NCI-H2107 (cell line): Measurements from ENCODE around the gene NKIRAS2.
"Not testable (repeated sequence)": the region's sequence is repeated elsewhere in the genome, so short reads cannot be mapped to it uniquely, and the experiment has no call there.

Experiments
- DNase-seq: peaks from one replicate; lab custom pipeline; 2025; lab: John Stamatoyannopoulos, UW

NKIRAS2 gene

DNA sequence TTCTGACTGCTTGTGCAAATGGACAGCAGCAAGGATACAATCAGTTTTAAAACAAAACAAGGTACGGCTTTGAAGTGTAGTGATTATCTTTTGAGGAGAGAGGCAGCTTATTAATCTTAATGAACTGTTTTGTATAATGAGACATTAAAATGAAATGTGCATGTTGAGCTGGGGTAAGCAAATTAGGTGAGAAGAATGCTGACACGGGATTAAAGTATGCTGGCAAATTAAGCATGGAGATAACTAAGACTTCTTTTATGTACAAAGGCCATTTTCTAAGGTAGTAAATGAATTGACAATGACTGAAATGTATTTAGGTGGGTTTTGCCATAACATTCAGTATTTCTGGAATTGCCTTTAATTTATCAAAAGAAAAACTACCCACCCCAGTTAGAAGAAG lies 21.4 kb upstream of the NKIRAS2 start:
- no peak for DNase-seq

DNA sequence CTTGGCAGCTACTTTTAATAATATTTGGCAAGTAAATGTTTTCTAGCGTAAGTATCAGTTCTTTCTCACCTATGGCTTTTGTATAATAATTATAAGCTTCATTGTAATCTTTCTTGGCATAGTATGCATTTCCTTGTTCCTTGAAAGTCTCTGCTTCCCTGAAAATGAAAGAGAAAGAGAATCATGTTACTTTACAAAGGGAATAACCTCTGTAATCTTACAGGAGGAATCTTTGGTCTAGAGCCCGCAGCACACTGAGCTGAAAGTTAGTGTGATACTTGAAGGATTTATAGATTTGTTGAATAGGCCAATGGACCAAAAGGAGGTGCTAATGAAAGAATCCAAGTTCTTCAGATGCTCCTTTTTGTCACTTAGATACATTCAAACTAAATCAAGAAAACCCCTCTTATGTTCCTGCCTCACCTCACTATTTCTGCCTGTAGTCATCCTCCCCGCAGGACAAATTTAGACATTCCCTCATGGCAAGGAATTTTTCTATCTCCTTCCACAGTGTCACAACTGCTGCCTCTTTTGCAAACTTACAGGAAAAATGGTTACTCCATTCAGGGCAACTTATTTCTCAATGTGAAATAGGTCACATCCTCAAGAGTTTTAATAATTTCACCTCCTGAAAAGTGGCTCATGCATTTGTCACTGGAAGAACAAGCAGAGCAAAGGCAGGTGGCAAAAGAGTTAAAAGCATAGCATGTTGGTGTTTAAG lies 19.3 kb upstream of the NKIRAS2 start:
- no peak for DNase-seq

GRCh38 chr17:42001729-42002128 lies 18.2 kb upstream of the NKIRAS2 start:
- no peak for DNase-seq

DNA sequence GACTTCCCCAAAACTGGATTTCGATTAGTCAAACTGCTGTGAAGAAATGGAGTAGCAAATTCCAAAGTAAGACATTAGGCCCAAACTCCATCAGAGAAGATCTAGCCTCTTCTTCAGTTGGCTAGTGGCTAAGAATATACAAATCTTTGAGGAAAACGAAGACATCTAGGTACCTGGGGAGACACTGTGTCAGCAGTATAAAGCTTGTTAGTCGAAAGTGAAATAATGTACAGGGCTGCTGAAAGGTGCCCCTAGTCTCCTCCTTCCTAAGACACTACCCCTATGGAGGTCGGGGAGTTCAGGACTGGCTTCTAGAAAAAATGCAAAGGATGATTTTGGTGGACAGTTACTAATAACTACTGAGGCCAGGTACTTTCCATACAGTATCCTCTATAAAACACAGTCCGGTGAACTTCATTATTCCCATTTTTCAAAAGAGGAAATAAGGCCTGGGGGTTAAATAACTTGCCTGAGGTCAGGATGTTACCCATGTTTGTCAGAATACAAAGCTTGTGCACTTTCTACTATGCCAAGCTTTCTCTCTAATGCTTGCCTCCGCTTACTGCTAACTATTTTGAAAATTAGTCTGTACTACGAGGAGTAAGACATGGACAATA lies 17.6 kb upstream of the NKIRAS2 start:
- DNase-seq, result no peak

GRCh38 chr17:42002792-42003301 lies 17.0 kb upstream of the NKIRAS2 start:
- no peak for DNase-seq

DNA sequence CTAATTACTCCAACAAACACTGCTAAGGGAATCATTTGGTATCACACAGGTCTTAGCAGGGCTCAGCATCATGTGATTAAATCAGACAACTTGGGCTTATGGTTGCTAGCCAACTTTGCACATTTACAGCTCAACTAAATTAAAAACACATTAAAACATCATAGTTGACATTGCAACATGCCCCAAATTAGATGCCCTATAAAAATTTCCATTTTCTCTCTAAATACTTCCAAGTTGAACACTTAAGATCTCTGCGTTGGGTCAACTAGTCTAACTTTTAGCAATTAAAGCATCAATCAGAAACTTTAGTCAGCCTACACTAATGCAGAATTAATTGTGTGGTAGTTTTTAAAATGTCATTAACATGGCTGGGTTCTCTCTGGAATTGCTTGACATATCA lies 14.7 kb upstream of the NKIRAS2 start:
- DNase-seq, result no peak

- DNase-seq, result no peak
These were observed 10.7 kb upstream of the NKIRAS2 start for GRCh38 chr17:42009170-42009569.

GRCh38 chr17:42010266-42010680 lies 9.6 kb upstream of the NKIRAS2 start:
- not testable (repeated sequence) for DNase-seq

GRCh38 chr17:42010898-42011516 lies 8.9 kb upstream of the NKIRAS2 start:
- DNase-seq, result no peak

GRCh38 chr17:42012363-42012762 lies 7.5 kb upstream of the NKIRAS2 start:
- DNase-seq, result not testable (repeated sequence)

DNA sequence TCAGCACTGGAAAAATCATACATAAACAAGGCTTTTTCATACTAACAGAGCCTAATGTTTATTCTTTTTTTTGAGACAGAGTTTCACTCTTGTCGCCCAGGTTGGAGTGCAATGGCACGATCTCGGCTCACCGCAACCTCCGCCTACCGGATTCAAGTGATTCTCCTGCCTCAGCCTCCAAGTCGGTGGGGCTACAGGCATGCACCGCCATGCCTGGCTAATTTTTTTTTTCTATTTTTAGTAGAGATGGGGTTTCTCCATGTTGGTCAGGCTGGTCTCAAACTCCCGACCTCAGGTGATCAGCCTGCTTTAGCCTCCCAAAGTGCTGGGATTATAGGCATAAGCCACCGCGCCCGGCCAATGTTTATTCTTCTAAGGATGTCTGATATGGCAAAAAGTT lies 6.2 kb upstream of the NKIRAS2 start:
- DNase-seq, result not testable (repeated sequence)

GRCh38 chr17:42016411-42016831 lies 3.5 kb upstream of the NKIRAS2 start:
- DNase-seq, result no peak

- peak; percentile 90 for DNase-seq
These were observed 2.7 kb upstream of the NKIRAS2 start, which contains the start of gene DNAJC7 for GRCh38 chr17:42016941-42017865. DNAJC7 (minus strand) TSS chr17:42017439; CDS start chr17:42017416, 23 bp downstream.

- DNase-seq, result no peak
These were observed 2.1 kb upstream of the NKIRAS2 start for GRCh38 chr17:42017866-42018200.

DNA sequence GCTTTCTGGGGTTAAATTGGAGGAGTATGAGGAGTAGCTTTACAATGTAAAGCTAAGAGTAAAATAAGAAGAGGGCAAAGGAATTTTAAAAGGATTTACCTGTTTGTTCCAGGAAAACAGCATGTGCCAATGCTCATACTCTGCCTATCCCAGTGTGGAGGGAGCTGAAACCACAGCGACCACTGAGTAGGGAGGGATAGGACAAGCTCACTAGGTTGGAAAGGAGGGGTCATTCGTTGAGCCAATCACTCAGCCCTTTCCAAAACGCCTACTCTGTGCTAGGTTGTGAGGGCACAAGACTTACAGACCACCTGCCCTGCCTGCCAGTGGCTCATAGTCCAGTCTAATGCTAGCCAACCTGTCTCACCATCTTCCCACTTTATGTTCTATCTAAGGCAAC lies 1.6 kb upstream of the NKIRAS2 start:
- no peak for DNase-seq

- no peak for DNase-seq
These were observed 902 bp upstream of the NKIRAS2 start for GRCh38 chr17:42018988-42019387.

- not testable (repeated sequence) for DNase-seq
These were observed 955 bp downstream of the NKIRAS2 start for GRCh38 chr17:42020845-42021244.

GRCh38 chr17:42023524-42024349 lies 3.8 kb downstream of the NKIRAS2 start:
- no peak for DNase-seq

DNA sequence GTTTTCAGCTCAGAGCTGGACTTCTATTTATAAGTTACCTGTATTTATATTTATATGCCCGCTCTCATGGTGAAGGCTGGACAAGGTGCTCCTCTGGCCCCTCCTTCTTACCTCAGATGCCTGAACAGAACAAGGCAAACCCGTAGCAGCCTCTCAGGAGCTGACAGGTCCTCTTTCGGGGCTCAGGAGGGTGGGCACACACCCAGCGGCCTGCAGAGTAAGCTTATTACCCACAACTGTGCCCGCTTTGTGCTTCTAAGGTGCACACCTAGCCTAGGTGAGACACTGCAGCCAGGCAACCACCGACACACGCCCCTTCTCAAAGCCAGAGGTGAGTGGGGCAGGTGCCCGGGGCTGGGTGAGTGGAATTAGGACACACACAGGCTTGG lies 5.3 kb downstream of the NKIRAS2 start:
- DNase-seq, result no peak

DNA sequence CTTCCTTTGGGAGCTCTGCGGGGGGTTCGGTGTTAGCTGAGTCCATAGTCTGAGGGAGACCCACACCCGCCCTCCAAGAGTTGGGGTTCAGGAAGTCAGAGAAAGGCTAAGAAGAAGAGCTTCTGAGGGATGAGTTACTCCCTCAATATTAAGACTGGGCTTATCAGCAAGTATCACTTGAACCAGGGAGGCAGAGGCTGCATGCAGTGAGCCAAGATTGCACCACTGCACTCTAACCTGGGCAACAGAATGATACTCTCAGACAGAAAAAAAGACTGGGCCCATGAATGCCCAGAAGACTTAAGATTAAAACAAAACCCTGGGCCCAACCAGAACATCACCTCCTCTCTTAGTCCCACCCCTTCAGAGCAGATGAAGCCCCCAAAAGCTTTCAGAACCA lies 6.0 kb downstream of the NKIRAS2 start:
- DNase-seq, result no peak
